ENCODE measurements around the gene MAML2.

The MAML2 gene

DNA sequence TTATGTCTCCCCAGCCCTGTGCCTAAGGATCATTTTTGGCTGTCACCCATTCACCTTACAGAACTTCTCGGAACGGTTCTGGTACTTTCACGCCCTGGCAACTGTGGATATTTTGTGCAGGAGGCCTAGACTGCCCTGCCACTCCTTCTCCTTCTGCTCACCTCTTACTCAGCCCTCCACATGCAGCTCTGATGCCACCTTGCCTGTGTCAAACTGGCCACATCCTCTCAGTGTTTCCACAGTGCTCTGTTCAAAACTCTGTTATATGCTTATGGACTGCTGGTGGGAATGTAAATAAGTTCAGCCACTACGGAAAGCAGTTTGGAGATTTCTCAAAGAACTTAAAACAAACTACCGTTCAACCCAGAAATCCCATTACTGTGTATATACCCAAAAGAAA is 318.3 kb downstream of the MAML2 start:
- no peak for DNase-seq

DNA sequence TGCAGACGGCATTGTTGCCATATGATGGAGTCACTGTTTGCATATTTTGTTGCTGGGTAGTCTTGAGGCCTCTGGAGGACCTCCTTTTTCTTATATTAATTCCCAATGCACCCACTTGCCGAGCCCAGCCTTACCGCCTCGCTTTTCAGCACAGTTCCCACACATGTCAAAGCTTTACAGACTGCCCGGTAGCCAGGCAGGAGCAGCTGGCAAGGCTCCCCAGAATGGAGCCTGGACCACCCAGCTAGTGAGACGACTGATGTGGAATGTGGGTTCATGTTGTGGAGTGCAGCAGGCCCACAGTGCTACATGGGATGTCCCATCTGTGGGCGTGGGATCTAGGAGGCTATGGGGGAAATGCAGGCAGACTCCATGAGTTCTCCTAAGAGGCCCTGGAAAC is 319.7 kb downstream of the MAML2 start:
- no peak for DNase-seq

- DNase-seq = no peak
These were observed 320.9 kb downstream of the MAML2 start for GRCh38 chr11:96021901-96022650.

DNA sequence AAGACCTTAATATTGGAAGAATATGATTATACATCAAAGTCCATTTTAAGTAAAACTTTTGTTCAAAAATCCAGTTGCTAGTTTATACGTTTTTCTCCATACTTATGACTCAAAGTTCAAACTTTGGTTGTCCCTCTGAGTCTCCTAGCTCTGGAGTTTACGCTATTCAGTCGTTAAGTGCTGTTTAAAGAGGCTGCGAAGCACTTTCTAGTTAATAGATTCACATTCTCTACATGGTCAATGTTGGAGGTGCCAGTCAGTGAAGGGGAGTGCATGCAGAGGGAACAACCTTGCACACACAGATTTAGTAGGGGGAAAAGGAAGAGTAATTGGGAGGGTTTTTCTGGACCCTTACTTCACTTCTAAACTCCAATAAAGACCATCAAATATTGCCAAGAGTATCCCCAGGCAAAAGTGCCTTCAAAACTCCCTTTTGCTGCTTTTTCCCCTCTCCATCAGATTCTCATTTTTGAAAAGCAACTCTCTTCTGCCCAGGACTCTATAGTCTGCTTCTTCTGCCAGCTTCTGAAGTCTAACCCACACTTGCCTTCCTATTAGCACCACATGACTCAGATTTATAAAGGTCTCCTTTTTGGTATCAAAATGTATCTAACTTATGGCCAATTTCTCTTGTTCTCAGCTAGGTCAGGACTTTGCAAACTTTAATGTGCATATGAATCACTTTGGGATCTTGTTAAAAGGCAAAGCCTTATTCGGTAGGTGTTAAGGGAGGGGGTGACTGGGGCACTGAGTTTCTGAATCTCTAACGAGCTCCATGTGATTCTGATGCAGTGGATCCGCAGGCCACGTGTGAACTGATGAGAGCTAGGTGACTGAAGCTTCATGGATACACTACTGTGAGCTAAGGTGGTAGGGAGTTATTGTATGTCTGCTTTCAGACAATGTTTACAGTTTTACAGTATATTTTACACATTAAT is 322.9 kb downstream of the MAML2 start:
- DNase-seq = no peak

GRCh38 chr11:96019281-96019680 is 323.7 kb downstream of the MAML2 start:
- no peak for DNase-seq

DNA sequence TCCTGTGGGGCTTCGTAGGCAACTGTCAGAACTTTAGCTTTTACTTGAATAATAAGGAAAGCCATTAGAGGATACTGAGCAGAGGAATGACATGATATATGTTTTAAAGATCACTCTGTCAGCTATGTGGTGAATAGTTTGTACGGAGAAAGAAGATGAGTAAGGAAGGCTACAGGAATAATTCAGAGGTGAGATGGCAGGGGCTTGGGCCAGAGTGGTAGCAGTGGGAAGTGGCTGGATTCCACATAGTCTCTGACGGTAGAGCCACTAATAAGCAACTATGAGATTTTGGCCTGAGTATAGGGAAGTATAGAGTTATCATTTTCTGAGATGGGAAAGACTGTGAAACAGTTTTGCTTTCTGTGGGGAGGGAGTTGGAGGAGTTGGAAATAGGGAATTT is 325.1 kb downstream of the MAML2 start:
- DNase-seq = no peak

DNA sequence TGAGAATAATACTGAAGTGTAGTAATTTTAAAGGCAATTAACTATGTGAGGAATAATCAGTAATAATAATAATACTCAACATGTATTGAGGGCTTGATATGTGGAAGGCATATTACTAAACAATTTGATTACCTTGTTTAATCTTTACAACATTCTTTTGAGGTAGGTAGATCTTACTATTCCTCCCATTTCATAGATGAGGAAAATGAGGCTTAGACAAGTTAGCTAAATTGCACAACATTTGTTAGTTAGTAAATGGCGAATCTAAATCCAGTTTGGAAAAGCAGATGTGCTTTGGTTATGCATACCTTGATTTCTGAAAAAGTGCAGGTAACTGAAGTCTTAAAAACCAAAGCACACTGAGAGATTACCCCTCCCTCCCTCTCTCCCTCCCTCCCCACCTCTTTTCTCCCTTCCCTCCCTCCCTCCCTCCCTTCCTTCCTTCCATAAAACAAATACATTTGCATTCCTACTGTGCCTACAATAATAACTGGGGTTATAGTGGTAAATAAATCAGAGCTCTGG is 326.0 kb downstream of the MAML2 start:
- no peak for DNase-seq

GRCh38 chr11:96015906-96016565 is 327.0 kb downstream of the MAML2 start:
- DNase-seq = no peak

GRCh38 chr11:96014217-96014616 is 328.8 kb downstream of the MAML2 start:
- DNase-seq = no peak

- no peak for DNase-seq
These were observed 329.4 kb downstream of the MAML2 start for GRCh38 chr11:96013461-96014213.

- DNase-seq = peak; percentile 24
These were observed 330.7 kb downstream of the MAML2 start for GRCh38 chr11:96012086-96012824.

- no peak for DNase-seq
These were observed 332.3 kb downstream of the MAML2 start for GRCh38 chr11:96010683-96011082.

DNA sequence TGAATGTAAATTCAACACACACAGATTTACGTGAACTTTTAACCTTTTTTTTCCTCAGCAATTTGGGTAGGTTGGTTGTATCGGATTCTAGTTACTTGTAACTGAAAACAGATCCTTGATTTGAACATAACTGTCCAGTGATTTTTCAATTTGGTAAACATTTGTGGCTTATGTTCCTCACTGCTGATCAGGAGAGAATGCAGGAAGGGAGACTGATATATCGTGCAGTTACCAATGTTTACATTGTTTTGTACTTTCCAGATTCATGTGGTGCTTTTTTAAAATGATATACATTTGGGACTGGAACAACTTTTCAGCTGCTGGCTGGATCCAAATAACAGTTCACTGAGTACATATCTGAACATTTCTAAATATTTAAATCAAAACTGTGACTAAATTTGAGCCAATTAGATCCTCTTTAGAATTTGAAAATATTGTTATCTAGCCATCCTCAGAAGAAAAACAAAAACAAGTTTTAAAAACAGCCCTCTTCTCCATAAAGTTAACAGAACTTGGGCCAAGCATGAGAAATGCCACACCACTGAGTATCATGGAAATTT is 334.8 kb downstream of the MAML2 start:
- DNase-seq = no peak

- DNase-seq = no peak
These were observed 337.0 kb downstream of the MAML2 start for GRCh38 chr11:96006037-96006436.

- no peak for DNase-seq
These were observed 338.1 kb downstream of the MAML2 start for GRCh38 chr11:96004862-96005261.

DNA sequence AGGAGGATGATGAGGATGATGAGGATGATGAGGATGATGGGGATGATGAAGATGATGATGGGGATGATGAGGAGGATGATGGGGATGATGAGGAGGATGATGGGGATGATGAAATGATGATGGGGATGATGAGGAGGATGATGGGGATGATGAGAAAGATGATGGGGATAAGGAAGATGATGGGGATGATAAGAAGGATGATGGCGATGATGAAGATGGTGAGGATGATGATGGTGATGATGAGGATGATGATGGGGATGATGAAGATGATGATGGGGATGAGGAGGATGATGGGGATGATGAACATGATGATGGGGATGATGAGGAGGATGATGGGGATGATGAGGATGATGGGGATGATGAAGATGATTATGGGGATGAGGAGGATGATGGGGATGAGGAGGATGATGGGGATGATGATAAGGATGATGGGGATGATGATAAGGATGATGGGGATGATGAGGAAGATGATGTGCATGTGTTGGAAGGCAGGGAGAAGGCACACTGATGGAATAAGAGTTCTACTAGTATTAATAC is 340.2 kb downstream of the MAML2 start:
- DNase-seq = no peak

DNA sequence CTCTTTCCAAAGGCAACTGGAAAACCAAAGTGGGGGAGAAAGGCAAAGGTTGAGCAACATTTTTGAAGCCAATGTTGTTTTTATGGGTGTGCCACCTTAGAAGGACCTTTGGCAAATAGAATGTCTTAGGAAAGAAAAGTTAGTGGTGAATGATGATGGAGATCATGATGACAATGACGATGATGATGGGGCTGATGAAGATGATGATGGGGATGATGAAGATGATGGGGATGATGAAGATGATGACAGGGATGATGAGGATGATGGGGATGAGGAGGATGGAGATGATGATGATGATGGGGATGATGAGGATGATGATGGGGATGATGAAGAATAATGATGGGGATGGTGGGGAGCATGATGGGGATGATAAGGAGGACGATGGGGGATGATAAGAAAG is 340.7 kb downstream of the MAML2 start:
- DNase-seq = no peak

GRCh38 chr11:96001037-96001436 is 342.0 kb downstream of the MAML2 start:
- no peak for DNase-seq

- no peak for DNase-seq
These were observed 343.1 kb downstream of the MAML2 start for GRCh38 chr11:95999711-96000406.

DNA sequence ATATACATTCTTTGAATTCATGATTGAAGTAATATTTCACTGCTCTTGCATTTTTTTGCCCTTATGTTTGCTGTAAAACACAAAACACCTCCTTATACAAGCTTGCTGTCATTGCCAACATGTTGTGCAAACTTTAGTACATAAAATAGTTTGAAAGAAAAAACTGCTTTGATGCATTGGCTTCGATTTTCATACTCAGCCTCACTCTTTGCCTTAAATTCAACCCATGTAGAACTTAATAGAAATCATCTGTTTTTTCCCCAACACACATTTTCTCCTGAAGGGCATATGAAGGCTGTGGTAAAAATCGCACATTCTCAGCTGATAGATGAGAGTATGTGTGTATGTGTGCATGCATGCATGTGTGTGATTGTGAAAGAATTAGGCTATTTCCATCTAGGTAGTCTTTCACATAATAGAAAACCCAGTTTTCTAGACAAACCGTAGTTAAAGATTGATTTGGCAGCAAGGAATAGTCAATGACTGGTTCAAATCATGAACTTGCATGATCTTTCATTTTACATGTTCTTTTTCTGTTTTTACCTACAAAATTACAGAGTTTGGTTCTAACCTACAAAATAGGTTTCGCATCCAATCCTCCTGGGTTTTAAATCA is 346.3 kb downstream of the MAML2 start:
- DNase-seq = no peak
